ENCODE data around the gene NME4. TPM values are rescaled to one million over a fixed set of nuclear protein-coding genes. Genes with fewer than 3 reads are reported as not detected.

NME4 gene
- total RNA-seq, 2 experiments from 2014 or later = 6.7 to 7.0 TPM

- Mint-ChIP-seq H3K4me1 (peaks cover 25% of the 10 kb centered on the region), H3K4me3 (peak within 1 kb of the TSS; percentile 74), H3K36me3 (peaks cover 11% of the 10 kb centered on the region), H3K9me3 (ENCODE audit: low read depth) (no peaks in the 10 kb centered on the region), H3K27ac (peak within 1 kb of the TSS; percentile 81), H3K27me3 (peaks cover 11% of the 10 kb centered on the region)
- CTCF ChIA-PET = interaction anchor here (1.0 to 1.8 kb wide), 4 partner anchors 24 to 328 kb away, joined by 3 to 7 read pairs (median 4); partner anchors contain the start of gene DECR2
- DNase-seq = peak; percentile 87
- peak; percentile 94 for ATAC-seq
These were observed 28.2 kb downstream of the NME4 start, which contains the start of gene RAB11FIP3 for GRCh38 chr16:425082-425718. RAB11FIP3 (plus strand) TSS chr16:425649; CDS start chr16:426007, 358 bp downstream.

GRCh38 chr16:425740-426114, 28.7 kb downstream of the NME4 start:
- DNase-seq (no peak), ATAC-seq (peak; percentile 71)
- CTCF ChIA-PET = interaction anchor here (1.0 to 1.8 kb wide), 4 partner anchors 24 to 329 kb away, joined by 3 to 7 read pairs (median 4); partner anchors contain the start of gene DECR2
- H3K9me3 Mint-ChIP-seq (ENCODE audit: low read depth) = no peaks in the 10 kb centered on the region
- peak overlapping the region; percentile 74 for H3K4me3 Mint-ChIP-seq
- H3K36me3 Mint-ChIP-seq = peaks cover 11% of the 10 kb centered on the region
- H3K4me1 Mint-ChIP-seq = peaks cover 25% of the 10 kb centered on the region
- no peak overlapping the region for H3K27ac Mint-ChIP-seq
- H3K27me3 Mint-ChIP-seq = peaks cover 11% of the 10 kb centered on the region

- ATAC-seq (peak; percentile 24), DNase-seq (no peak)
- Mint-ChIP-seq H3K27me3 (peaks cover 11% of the 10 kb centered on the region), H3K9me3 (ENCODE audit: low read depth) (no peaks in the 10 kb centered on the region), H3K27ac (no peak overlapping the region), H3K36me3 (peaks cover 11% of the 10 kb centered on the region), H3K4me3 (peak overlapping the region; percentile 72), H3K4me1 (peaks cover 27% of the 10 kb centered on the region)
- CTCF ChIA-PET = interaction anchor here (1.1 kb wide), 1 partner anchor 75 kb away, joined by 4 read pairs; no protein-coding TSS in a partner anchor
These were observed 29.3 kb downstream of the NME4 start for GRCh38 chr16:426115-426905.

- H3K27me3 Mint-ChIP-seq = peaks cover 11% of the 10 kb centered on the region
- ATAC-seq (no peak), DNase-seq (no peak)
- peaks cover 27% of the 10 kb centered on the region for H3K4me1 Mint-ChIP-seq
- peak overlapping the region; percentile 72 for H3K4me3 Mint-ChIP-seq
- H3K36me3 Mint-ChIP-seq = peaks cover 11% of the 10 kb centered on the region
- CTCF ChIA-PET = no interaction called here
- no peak overlapping the region for H3K27ac Mint-ChIP-seq
- no peaks in the 10 kb centered on the region for H3K9me3 Mint-ChIP-seq (ENCODE audit: low read depth)
These were observed 29.9 kb downstream of the NME4 start for GRCh38 chr16:426906-427249.

- no peaks in the 10 kb centered on the region for H3K9me3 Mint-ChIP-seq (ENCODE audit: low read depth)
- peaks cover 11% of the 10 kb centered on the region for H3K36me3 Mint-ChIP-seq
- DNase-seq (no peak), ATAC-seq (no peak)
- H3K4me3 Mint-ChIP-seq = peak overlapping the region; percentile 72
- H3K27ac Mint-ChIP-seq = no peak overlapping the region
- peaks cover 27% of the 10 kb centered on the region for H3K4me1 Mint-ChIP-seq
- peaks cover 11% of the 10 kb centered on the region for H3K27me3 Mint-ChIP-seq
- CTCF ChIA-PET = no interaction called here
These were observed 30.3 kb downstream of the NME4 start for GRCh38 chr16:427250-427649.

GRCh38 chr16:430904-431303, 33.9 kb downstream of the NME4 start:
- H3K4me1 Mint-ChIP-seq = peaks cover 20% of the 10 kb centered on the region
- H3K36me3 Mint-ChIP-seq = peaks cover 11% of the 10 kb centered on the region
- H3K9me3 Mint-ChIP-seq (ENCODE audit: low read depth) = no peaks in the 10 kb centered on the region
- ATAC-seq = no peak
- no peaks in the 10 kb centered on the region for H3K27me3 Mint-ChIP-seq
- DNase-seq = no peak
- no peak overlapping the region for H3K27ac Mint-ChIP-seq
- CTCF ChIA-PET = no interaction called here
- H3K4me3 Mint-ChIP-seq = no peak overlapping the region

- Mint-ChIP-seq H3K4me3 (no peak overlapping the region), H3K9me3 (ENCODE audit: low read depth) (no peaks in the 10 kb centered on the region), H3K4me1 (no peaks in the 10 kb centered on the region), H3K27me3 (no peaks in the 10 kb centered on the region), H3K36me3 (no peaks in the 10 kb centered on the region), H3K27ac (no peak overlapping the region)
- no peak for ATAC-seq
- CTCF ChIA-PET = no interaction called here
- DNase-seq = no peak
These were observed 43.6 kb downstream of the NME4 start for GRCh38 chr16:440627-441026.

- CTCF ChIA-PET = no interaction called here
- DNase-seq (no peak), ATAC-seq (no peak)
- no peak overlapping the region for H3K4me3 Mint-ChIP-seq
- no peaks in the 10 kb centered on the region for H3K36me3 Mint-ChIP-seq
- no peaks in the 10 kb centered on the region for H3K9me3 Mint-ChIP-seq (ENCODE audit: low read depth)
- no peaks in the 10 kb centered on the region for H3K4me1 Mint-ChIP-seq
- no peaks in the 10 kb centered on the region for H3K27me3 Mint-ChIP-seq
- no peak overlapping the region for H3K27ac Mint-ChIP-seq
These were observed 44.4 kb downstream of the NME4 start for GRCh38 chr16:441447-441846.

GRCh38 chr16:442976-443375, 46.0 kb downstream of the NME4 start:
- Mint-ChIP-seq H3K4me3 (no peak overlapping the region), H3K9me3 (ENCODE audit: low read depth) (no peaks in the 10 kb centered on the region), H3K27me3 (no peaks in the 10 kb centered on the region), H3K36me3 (no peaks in the 10 kb centered on the region), H3K27ac (no peak overlapping the region), H3K4me1 (no peaks in the 10 kb centered on the region)
- DNase-seq = no peak
- CTCF ChIA-PET = no interaction called here
- ATAC-seq = no peak

GRCh38 chr16:444027-444426, 47.0 kb downstream of the NME4 start:
- CTCF ChIA-PET = no interaction called here
- Mint-ChIP-seq H3K9me3 (ENCODE audit: low read depth) (no peaks in the 10 kb centered on the region), H3K4me3 (no peak overlapping the region), H3K27me3 (no peaks in the 10 kb centered on the region), H3K36me3 (no peaks in the 10 kb centered on the region), H3K4me1 (no peaks in the 10 kb centered on the region), H3K27ac (no peak overlapping the region)
- DNase-seq = no peak
- ATAC-seq = no peak

GRCh38 chr16:445566-445965, 48.6 kb downstream of the NME4 start:
- Mint-ChIP-seq H3K9me3 (ENCODE audit: low read depth) (no peaks in the 10 kb centered on the region), H3K36me3 (no peaks in the 10 kb centered on the region), H3K27ac (no peak overlapping the region), H3K4me3 (no peak overlapping the region), H3K4me1 (no peaks in the 10 kb centered on the region), H3K27me3 (no peaks in the 10 kb centered on the region)
- CTCF ChIA-PET = no interaction called here
- DNase-seq (no peak), ATAC-seq (no peak)

All from activated CD8-positive, alpha-beta memory T cell treated with anti-CD3 and anti-CD28 coated beads, Interleukin-2, amount 10 ng/mL, durations not matched to agents 7 days and 5 days (primary cell).